ENCODE results near the gene ANKS3. TPM values are rescaled to one million over a fixed set of nuclear protein-coding genes. Genes with fewer than 3 reads are reported as not detected.
A peak's percentile ranks its signal among the peaks of the same experiment; 100 is the strongest.

Gene ANKS3
- total and polyA plus RNA-seq, 2 donors (not counting 3 experiments of a cell fraction or from before 2014, with no cell fraction given), result 13.9 to 24.0 TPM

DNA sequence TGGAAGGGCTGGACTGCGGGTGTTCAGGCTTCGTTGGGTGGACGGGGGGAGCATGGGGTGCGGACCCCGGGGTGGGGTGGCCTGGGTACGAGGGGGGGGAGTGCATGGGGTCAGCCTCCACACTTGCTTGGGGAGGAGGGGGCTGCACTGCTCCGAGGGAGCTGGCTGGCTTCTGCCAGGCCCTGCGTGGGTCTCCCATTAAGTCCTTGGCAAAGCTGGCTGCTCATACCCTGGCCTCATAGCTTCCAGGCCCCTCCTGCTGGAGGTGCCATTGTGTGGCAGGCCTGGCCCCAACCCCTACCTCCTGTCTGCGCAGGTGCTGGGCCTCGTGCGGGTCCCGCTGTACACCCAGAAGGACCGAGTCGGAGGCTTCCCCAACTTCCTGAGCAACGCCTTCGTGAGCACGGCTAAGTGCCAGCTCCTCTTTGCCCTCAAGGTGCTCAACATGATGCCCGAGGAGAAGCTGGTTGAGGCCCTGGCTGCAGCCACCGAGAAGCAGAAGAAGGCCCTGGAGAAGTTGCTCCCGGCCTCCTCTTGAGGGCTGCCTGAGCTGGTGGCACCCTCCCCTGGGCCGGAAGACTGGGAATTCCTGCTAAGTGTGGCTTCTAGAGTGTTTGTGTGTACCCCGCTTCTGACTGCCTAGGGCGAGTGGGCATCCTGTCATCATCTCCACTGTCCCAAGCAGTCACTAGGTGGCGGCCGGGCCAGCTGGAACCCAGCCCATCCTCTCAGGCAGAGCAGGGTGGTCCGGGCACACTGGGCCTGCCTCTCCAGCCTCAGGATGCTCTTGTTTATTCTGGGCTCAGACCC is 39.2 kb downstream of the ANKS3 start:
- H3K4me2 ChIP-seq (ENCODE audit: insufficient read depth, low read length), result no peak overlapping the region
- H3K27ac ChIP-seq (ENCODE audit: insufficient read depth, low read depth, low read length), result no peak overlapping the region
- H3K9me3 ChIP-seq (replicated peaks; ENCODE audit: control insufficient read depth, insufficient read depth, low read length), result no peaks in the 10 kb centered on the region
- no peaks in the 10 kb centered on the region for H3K79me2 ChIP-seq (ENCODE audit: control insufficient read depth, insufficient read depth, low read length)
- H3K27me3 ChIP-seq (ENCODE audit: control insufficient read depth in 2 of 2, insufficient read depth in 2 of 2, low read length in 2 of 2), result no peaks in the 10 kb centered on the region
- H3K4me3 ChIP-seq (replicated peaks in 1 of 3; ENCODE audit: insufficient read depth in 1 of 3, low read depth in 1 of 3, low read length in 3 of 3), result peak overlapping the region in 2 of 3 experiments; percentile 79 to 93
- H3K36me3 ChIP-seq (ENCODE audit: control insufficient read depth in 2 of 2, extremely low read depth in 1 of 2, insufficient read depth in 2 of 2, low read length in 2 of 2), result peaks cover 3 to 25% of the 10 kb centered on the region in 2 experiments
- TF ChIP-seq POLR2AphosphoS5 (IDR thresholded peaks at IDR 0.05; ENCODE audit: insufficient read depth, low read depth, low read length) (peak; percentile 24), GATA2 (IDR thresholded peaks at IDR 0.05; ENCODE audit: insufficient read depth, insufficient read length, low read depth, low read length) (no peak), FOS (IDR thresholded peaks at IDR 0.05; ENCODE audit: borderline replicate concordance, insufficient read depth, low read length) (no peak)
- TF ChIP-seq, protein P1, sequence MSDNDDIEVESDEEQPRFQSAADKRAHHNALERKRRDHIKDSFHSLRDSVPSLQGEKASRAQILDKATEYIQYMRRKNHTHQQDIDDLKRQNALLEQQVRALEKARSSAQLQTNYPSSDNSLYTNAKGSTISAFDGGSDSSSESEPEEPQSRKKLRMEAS (IDR thresholded peaks at IDR 0.05; ENCODE audit: insufficient read depth, insufficient read length), result no peak
- no peaks in the 10 kb centered on the region for H4K20me1 ChIP-seq (replicated peaks; ENCODE audit: control insufficient read depth, extremely low read depth, insufficient read depth, low read length)
- no peak overlapping the region for H3K9ac ChIP-seq (replicated peaks; ENCODE audit: extremely low read depth, insufficient read depth, low read length)
- peaks cover 4% of the 10 kb centered on the region for H3K4me1 ChIP-seq (ENCODE audit: control insufficient read depth, extremely low read depth, insufficient read depth, low read length)
- dilution Hi-C loops (cut with MboI; ENCODE audit: extremely low pct_ligation_motif_present, low sequenced_read_pairs) (no loop called here), intact Hi-C loops (cut with micrococcal nuclease) (no loop called here)
- DNase-seq (ENCODE audit: low read depth, low spot score) (no peak), FAIRE-seq (no peak)
- no peak overlapping the region for H2AFZ ChIP-seq (ENCODE audit: low read depth, low read length)
- ChIA-PET CTCF (interaction anchor here (1.1 to 1.2 kb wide), 2 partner anchors 12 to 261 kb away, joined by 3 read pairs; no protein-coding TSS in a partner anchor), POLR2A (no interaction called here)
- no peaks in the 10 kb centered on the region for H3K9me1 ChIP-seq (replicated peaks; ENCODE audit: control insufficient read depth, extremely low read depth, insufficient read depth, low read length)
- no TSS peak for BruUV-seq (replicated peaks)

DNA sequence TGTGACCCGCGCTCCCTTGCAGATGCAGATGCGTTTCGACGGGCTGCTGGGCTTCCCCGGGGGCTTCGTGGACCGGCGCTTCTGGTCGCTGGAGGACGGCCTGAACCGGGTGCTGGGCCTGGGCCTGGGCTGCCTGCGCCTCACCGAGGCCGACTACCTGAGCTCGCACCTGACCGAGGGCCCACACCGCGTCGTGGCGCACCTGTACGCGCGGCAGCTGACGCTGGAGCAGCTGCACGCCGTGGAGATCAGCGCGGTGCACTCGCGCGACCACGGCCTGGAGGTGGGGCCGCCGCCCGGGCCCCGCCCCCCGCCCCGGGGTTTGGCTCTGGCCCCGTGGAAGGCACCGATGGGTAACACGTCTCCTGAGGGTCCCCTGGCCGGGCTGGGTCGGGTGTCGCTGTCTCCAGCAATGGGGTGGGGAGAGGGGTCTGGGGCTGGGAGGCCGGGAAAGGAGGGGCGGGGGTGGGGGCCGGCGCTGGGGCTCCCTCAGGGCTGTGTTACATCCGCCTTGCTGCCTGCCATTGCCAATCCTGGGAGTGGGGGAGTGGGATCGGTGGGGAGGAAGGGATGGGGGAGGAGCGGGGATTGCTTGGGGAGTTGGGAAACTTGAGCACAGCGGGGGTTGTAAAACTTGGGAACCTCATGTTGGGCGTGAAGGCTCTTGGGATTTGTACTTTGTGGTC is 40.0 kb downstream of the ANKS3 start:
- H3K4me3 ChIP-seq (replicated peaks in 1 of 3; ENCODE audit: insufficient read depth in 1 of 3, low read depth in 1 of 3, low read length in 3 of 3), result peak overlapping the region; percentile 66 to 93 (median 79)
- FAIRE-seq (no peak), DNase-seq (ENCODE audit: low read depth, low spot score) (peak; percentile 28)
- H3K9me3 ChIP-seq (replicated peaks; ENCODE audit: control insufficient read depth, insufficient read depth, low read length), result no peaks in the 10 kb centered on the region
- CTCF ChIA-PET, result no interaction called here
- peak overlapping the region; percentile 32 for H3K27ac ChIP-seq (ENCODE audit: insufficient read depth, low read depth, low read length)
- no peaks in the 10 kb centered on the region for H3K27me3 ChIP-seq (ENCODE audit: control insufficient read depth in 2 of 2, insufficient read depth in 2 of 2, low read length in 2 of 2)
- peak overlapping the region; percentile 42 for H3K4me2 ChIP-seq (ENCODE audit: insufficient read depth, low read length)
- H3K9me1 ChIP-seq (replicated peaks; ENCODE audit: control insufficient read depth, extremely low read depth, insufficient read depth, low read length), result no peaks in the 10 kb centered on the region
- H3K79me2 ChIP-seq (ENCODE audit: control insufficient read depth, insufficient read depth, low read length), result no peaks in the 10 kb centered on the region
- dilution Hi-C loops (cut with MboI; ENCODE audit: extremely low pct_ligation_motif_present, low sequenced_read_pairs) (no loop called here), intact Hi-C loops (cut with micrococcal nuclease) (loop anchor here (1.0 to 2.0 kb wide), 3 partner anchors 40 to 263 kb away; partner anchors contain the start of genes ANKS3, DNAAF8 and MGRN1)
- peaks cover 4% of the 10 kb centered on the region for H3K4me1 ChIP-seq (ENCODE audit: control insufficient read depth, extremely low read depth, insufficient read depth, low read length)
- H3K36me3 ChIP-seq (ENCODE audit: control insufficient read depth in 2 of 2, extremely low read depth in 1 of 2, insufficient read depth in 2 of 2, low read length in 2 of 2), result peaks cover 0 to 23% of the 10 kb centered on the region in 2 experiments
- no TSS peak for BruUV-seq (replicated peaks)
- peak overlapping the region; percentile 87 for H2AFZ ChIP-seq (ENCODE audit: low read depth, low read length)
- POLR2A ChIA-PET, result no interaction called here
- TF ChIP-seq JUN (IDR thresholded peaks at IDR 0.05; ENCODE audit: borderline replicate concordance, insufficient read depth, insufficient read length, low read depth) (no peak), MYC (IDR thresholded peaks at IDR 0.05; ENCODE audit: low read depth, low read length) (no peak), POLR2AphosphoS5 (IDR thresholded peaks at IDR 0.05; ENCODE audit: insufficient read depth, low read depth, low read length) (no peak)
- TF ChIP-seq, protein P1 (IDR thresholded peaks at IDR 0.05; ENCODE audit: insufficient read depth, insufficient read length), result no peak
- H4K20me1 ChIP-seq (replicated peaks; ENCODE audit: control insufficient read depth, extremely low read depth, insufficient read depth, low read length), result no peaks in the 10 kb centered on the region
- peak overlapping the region; percentile 78 for H3K9ac ChIP-seq (replicated peaks; ENCODE audit: extremely low read depth, insufficient read depth, low read length)
